OCI-LY7 (cell line): ENCODE data around the gene UTP20.

Experiments
- CTCF ChIP-seq: fragments of 200-600 bp; sonication (generic); conservative IDR thresholded peaks from 2 replicates; pipeline ENCODE4 v1.5.1; 2014; ENCODE audit warnings: mild to moderate bottlenecking, antibody characterized with exemption, low read length, moderate library complexity, mixed read lengths
- EZH2phosphoT487 ChIP-seq: fragments of 200-600 bp; sonication (generic); IDR thresholded peaks from 2 replicates; pipeline ENCODE4 v1.6.1; 2018; ENCODE audit warnings: low read depth, borderline replicate concordance, mild to moderate bottlenecking, mixed run types, antibody characterized with exemption, low read length, moderate library complexity, mixed read lengths

- no peak for TF ChIP-seq CTCF
- TF ChIP-seq EZH2phosphoT487, result no peak
Measured at GRCh38 chr12:101372431-101372830, 92.5 kb downstream of the UTP20 start.
